NCI-H146 treated with DMSO at 0.1 percent for 48 hours (cell line): ENCODE measurements around the gene KCNJ18.
"Not testable (repeated sequence)": the region's sequence is repeated elsewhere in the genome, so short reads cannot be mapped to it uniquely, and the experiment has no call there.

Experiments
- DNase-seq: peaks from one replicate; lab custom pipeline; 2025; ENCODE audit not compliant: unreplicated experiment; lab: John Stamatoyannopoulos, UW

KCNJ18 gene

DNA sequence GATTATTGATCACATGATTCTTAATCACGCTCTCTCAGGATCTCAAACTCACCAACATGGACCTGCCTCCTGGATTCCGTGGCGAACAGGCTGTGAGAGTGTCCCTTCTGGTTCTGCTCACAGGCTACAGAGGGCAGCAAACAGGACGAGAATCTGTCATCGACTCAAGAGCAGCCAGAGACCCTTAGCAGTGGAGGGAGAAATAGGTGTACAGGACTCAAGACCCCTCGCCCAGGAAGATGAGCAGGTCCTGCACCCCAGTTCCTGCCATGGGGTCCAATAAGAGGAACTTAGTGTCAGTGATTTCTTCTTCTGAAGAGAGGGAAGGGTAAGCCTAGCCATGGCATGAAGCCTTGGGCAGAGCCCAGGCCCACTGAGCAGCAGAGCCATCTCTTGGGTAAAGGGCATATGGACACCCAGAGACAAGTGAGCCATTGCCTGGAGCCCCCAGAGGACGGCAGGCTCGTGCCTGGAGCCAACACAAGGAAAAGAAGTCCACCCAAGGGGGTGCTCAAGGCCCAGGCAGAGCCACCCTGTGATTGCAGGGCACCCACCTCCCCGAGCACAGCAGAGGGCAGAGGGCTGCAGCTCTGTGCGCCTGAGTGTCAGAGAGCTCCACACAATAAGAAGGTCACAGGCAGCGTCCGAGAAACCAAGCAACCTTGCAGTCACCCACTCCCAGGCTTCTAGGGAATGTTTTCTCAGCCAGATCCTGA lies 27.3 kb downstream of the KCNJ18 start:
- DNase-seq: not testable (repeated sequence)

DNA sequence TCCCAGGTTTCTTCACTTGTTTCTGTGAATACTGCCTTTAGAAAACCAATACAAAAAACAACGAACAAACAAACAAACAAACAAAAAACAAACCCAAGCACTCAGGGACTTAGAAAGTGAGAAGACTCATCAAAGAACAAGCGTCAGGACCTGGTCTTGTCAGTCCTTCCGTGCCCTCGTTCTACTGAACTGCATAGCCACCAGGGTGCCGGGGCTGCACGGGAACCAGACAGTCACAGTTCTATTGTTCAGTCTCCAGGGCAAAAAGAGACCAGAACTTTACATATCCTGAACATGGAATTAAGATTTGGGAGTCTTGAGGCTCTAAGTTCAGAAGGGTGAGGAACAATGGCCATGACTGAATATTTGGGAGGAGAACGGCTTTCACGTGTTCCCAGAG lies 28.2 kb downstream of the KCNJ18 start:
- DNase-seq: not testable (repeated sequence)

DNA sequence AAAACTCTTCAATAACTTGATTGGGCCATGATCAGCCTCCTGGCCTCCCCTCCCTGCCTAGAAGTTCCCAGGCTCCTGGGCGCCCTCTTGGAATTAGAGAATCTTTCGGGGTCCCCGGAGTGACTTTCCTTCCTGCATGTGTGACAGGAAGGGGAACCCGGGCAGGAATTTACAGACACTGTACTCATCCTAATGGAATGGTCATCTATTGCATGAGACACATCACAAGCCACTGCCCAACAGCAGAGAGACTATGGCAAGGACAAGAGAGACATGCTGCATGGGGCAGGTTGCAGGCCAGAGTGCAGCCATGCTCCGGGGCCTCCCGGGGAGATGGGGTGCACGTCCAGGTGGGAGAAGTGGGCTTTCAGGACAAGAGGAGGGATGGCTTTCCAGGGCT lies 29.9 kb downstream of the KCNJ18 start:
- not testable (repeated sequence) for DNase-seq

DNA sequence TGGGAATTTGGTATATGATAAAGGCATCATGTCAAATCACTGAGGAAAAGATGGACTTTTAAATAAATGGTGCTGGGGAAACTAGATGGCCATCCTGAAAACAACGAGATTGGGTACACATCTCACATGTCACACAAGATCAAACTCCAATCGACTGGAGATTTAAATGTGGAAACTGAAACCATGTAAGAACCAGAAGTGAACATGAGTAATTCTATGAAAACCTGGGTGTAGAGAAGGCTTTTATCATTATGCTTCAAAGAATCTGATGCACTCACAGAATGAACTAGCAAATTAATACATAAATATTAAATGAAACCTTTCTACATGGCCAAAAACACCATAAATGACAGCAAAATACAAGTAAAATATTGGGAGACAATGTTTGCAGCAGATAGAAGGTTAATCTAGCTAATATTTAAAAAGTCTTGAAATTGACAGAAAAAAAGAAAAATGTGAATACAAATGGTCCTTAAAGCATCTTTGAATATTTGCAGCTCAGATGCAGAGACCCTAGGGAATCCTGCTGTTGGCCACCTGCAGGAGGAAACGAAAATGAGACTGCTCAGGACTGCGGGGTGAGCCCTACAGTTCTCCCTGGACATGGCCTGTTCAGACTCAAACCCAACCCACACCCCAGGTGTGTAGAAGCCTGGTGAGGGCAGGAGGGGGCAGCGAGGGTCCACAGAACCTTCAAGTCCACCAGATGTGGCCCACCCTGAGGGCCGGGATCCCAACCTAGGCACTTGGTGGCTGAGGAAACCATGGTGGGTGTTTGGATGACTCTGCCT lies 32.1 kb downstream of the KCNJ18 start:
- not testable (repeated sequence) for DNase-seq

DNA sequence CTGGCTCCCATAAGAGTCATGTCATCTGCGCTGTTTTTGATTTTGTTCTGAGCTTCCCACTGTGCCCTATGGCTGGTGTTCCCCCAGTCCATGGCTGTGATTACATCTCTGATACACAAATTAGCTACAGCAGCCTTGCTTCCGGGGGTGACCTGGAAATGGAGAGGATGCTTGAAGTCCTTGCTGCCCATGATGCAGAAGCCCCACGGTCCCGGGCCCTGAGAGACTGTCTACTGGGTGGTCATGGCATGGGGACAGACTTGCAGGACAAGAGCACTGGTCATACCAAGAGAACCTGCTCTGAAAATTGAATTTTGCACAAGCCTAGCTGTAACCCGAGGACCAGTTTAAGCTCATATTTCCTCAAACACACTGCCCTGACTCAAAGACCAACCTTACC lies 38.8 kb downstream of the KCNJ18 start:
- not testable (repeated sequence) for DNase-seq

DNA sequence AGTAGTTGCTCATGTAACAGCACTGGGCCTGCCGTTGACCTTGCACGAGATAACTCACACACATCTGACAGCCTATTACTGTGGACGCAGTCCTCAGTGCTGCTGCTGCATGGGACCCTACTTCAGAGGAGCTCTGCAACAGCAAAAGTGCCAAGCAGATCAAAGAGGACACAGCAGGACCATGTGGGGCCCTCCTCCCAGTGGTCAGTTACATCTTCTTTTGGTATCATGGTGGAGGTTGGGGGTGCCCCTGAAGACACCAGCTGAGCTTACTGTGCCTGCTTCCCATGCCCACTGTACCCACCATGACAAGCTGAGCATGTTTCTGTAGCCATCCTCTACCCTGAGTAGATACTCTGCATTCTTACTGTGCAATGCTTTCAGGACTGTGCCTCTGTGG lies 41.6 kb downstream of the KCNJ18 start:
- not testable (repeated sequence) for DNase-seq

DNA sequence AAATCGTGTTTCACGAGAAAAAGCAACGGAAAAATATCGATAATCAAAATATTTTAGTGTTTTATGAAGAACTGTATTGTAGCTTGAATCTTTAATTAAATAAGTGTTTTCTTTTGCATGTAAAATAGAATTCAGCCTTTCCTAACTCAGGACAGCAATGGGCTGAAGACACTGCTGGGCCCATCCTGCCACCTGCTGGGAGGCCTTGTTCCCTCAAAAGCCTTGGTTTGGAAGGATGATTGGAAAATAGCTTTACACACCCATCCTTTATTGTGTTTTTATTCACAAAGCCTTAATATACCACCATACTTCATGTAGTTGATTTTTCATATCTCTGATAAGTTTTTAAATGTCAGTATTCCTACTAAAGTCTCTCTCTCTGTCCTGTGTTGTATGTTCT lies 43.5 kb downstream of the KCNJ18 start:
- DNase-seq: not testable (repeated sequence)

DNA sequence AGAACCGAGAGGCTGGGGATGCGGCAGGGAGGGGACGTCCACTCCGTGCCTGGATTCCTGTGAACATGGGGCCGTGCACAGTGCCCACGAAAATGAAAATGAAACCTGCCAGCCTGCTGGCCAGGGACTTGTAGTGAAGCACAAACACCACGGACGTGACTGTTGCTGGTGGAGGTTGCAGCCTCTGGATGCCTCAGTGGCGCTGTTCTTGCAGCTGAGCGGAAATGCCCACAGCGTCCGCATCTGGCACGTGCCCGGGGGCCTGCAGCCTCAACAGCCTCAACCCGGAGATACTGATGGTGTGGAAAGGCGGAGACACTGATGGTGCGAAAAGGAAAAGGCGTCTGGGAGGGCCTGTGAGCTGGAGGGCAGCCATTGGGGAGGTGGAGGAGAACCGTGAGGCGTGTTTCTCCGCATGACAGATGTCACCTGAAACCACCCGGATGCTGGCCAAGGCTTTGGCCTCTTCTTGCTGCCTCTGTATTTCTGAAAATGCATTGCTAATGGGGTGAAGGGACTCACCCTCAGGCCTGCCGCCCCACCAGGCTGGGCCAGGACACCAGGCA lies 44.8 kb downstream of the KCNJ18 start:
- not testable (repeated sequence) for DNase-seq

DNA sequence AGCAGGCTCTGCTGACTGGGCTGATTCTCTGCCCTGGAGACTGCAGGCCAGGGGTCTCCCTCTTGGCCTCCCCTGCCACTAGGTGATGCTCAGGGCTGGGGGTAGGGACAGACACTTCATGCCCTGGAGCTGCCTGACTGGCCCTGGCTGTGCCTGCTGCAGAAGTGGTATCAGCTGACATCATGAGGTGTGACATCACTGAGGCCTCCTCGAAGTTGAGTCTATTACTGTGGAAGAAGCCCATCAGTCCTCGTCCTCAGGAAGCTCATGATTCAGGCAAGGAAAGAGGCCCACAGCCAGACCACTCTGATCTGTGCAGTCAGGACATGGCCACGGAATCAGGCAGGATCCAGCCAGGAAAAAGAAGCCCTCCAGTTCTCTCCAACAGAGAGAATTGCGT lies 45.9 kb downstream of the KCNJ18 start:
- DNase-seq: not testable (repeated sequence)

DNA sequence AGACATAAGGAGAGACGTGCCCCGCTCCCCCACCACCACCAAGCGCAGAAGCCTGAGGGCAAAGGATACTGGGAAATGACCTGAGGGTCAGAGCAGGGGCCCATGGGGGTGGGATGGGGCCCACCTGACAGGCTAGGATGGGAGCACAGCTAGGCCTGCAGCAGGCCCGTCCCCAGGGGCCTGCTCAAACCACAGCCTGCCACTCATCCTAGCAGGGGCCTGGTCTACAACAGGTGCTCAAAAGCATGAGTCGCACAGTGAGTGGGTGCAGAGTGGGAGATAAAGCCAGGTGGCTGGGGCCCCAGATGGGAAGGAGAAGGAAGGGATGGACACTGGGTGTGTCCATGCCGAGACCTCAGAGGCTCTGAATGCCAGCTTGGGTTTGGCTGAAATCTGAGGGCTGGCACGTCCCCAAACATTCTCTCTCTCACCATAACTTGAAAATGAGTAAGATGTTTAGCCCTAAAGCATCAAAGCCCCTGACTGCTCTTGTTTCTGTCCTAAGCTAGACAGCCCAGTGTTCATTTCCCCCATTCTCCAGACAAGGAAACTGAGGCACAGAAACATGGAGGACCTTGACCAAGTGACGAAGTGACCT lies 46.7 kb downstream of the KCNJ18 start:
- not testable (repeated sequence) for DNase-seq

DNA sequence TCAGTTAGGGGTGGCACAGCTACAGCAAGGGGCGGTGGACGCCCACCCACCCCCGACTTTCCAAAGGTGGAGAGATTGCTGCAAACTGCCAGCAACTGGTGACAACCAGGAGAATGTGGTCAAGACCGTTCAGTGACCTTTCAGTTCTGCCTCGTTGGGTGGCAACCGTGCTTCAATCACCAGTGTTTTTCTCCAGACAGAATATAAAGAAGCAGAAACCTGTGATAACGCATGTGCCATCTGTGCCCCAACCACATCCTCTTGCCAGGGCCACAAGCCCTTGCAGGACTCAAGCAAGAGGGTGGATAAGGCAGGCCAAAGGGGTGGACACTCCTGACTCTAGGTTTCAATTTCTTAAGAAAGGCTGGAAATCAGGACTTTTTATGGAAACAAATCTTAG lies 47.2 kb downstream of the KCNJ18 start:
- DNase-seq: not testable (repeated sequence)

DNA sequence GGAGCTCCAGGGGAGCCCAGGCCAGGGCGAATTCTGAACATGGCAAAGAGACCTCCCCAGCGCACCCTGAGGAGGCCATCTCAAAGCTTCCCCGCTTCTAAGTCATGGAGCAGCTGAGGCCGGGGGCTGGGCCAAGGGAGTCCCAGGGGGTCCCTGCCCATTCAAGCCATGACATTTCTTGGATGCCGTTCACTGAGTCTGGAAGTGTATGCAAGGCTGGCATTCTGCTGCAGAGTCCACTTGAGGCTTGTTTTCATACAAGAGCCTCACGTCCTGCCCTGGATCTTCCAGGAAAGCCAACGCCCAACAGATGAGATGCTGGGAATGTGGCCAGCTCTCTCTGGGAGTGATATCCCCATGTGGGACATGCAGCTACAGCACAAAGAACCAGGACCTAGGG lies 48.5 kb downstream of the KCNJ18 start:
- DNase-seq: not testable (repeated sequence)

DNA sequence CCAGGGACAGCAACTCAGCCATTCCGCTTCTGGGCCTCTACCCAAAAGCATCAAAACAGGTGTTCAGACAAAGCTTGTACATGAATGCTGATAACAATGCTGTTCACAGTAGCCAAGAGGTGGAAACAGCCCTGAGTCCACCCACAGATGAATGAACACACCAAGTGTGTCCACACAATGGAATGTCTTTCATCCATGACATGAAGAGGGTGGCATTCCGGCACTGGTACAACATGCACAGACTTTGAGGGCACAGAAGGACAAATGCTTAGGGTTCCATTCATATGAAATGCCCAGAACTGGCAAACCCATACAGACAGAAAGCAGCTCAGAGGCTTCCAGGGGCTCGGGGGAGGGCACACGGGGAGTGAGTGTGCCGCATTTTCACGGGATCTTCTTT lies 49.2 kb downstream of the KCNJ18 start:
- DNase-seq: not testable (repeated sequence)

DNA sequence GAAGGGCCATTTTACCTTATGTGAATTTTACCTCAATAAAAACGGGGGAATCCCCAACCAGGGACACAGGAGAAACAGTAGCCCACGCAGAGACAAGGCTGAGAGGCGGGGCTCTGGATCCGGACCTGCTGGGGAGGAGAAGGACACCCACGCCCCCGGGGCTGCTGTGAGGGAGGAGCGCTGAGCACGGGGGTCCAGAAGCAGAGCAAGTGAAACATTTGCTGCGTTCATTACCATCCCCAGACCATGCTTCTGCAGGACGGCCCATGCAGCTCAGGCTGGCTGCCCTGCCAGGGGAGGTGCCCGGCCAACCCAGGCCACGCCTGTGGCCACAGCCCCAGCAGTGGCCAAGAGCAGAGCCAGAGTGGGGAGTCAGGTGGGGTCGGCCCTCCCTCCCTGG lies 50.0 kb downstream of the KCNJ18 start:
- no peak for DNase-seq

DNA sequence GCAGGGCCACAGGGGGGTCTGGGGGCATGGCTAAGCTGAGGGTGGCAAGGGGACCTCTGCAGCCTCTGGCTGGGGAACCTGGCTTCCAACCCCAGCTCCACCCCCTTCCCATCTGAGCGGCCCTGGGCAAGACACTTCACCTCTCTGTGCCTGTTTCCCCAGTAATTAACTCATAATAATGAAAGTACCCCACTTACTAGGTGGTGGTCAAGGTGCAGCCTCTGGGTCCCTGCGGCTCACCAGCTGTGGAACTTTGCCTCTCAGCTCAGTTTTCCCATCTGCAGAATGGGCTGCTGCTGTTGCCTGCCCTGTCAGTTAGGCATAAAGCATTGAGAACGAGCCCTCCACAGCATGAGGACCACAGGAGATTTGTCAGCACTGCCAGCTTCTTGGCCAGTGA lies 51.8 kb downstream of the KCNJ18 start:
- DNase-seq: not testable (repeated sequence)

DNA sequence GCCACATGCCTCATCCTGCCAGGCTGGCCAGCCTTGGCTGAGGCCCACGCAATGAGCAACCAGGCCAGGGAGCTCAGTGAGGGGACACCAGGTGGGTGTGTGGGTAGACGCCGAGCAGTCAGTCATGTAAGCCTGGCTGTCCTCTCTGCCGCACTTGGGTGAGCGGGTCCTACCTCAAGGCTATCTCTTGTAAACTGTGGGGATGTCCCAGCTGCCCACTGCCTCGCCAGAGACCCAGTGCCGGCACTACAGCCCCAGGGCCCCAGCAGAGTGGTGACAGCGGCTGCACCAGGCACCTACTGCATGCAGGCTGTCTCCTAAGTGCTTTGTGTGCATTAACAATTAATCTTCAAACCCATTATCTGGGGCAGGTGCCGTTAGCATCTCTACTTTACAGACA lies 52.3 kb downstream of the KCNJ18 start:
- not testable (repeated sequence) for DNase-seq

DNA sequence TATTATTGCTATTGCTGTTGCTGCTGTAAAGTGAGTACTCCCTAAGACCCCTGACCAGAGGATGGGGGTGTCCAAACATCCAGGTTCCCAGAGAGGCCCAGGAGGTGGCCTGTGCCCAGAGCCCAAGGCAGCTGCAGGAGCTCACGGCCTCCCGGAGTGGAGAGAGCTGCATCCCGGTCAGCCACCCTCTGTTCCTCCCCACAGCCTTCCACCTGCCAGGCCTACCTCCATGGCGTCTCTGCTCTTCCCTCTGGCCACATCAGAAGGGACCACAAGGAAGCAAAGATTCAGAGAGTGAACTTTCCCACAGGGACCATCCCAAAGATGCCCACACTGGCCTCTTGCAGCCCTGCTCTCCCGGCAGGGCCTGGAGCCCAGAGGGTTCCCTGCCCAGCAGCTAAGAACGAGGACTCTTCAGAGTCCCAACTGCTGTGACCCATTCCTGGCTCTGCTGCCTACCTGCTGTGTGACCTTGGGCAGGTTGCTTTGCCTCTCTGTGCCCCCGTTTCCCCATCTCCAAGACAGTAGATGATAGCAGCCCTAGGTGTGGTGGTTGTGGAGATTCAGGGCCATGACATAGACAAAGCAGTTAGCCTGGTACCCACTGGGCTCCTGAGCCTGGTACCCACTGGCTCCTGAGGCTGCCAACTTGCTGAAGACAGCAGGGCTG lies 53.2 kb downstream of the KCNJ18 start:
- not testable (repeated sequence) for DNase-seq

DNA sequence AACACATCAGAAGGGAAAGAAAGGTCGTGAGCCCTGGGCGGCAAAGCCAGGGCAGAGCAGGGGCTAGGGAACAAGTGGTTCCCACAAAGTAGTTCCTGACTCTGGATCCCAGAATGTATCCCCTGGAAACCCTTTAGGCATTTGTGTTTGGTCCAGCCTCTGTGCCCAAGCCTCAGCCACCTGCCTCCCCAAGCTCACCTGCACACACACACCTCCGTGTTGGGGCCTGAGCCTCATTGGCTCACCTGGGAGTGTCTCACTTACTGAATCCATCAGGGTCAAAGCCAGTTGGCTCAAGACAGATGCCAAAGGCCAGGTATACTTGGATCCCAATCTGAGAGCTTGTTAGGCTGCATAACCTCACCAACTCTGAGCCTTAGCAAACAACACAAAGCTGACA lies 54.1 kb downstream of the KCNJ18 start:
- DNase-seq: not testable (repeated sequence)

DNA sequence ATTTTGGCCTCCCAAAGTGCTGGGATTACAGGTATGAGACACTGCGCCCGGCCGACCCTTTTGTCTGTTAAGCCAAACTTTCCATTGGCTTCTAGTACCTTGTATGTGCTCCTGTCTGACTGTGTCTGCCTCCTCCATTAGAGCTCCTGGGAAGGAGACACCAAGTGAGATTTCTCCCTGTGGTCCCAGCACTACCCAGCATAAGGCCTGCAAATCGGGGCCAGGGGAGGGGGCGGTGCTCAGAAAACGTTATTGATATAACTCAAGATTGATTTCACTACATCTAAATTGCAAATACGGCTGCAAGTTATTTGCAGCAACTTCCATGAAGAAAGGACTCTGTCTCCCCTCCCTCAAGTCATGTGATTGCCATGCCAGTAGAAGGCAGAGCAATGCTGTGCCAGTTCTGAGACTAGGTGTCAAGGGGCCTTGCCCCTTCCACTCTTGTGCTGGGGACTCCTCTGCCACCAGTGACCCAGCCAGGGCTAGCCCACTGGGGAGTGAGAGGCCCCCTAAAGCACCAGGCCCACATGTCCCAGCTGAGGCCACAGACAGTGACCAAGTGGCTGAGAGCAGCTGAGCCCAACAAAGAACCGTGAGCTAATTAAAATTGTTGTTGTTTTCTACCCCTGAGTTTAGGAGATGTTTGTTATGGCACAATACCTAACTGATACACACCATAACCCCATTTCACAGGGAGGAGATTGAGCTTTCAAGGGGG lies 55.0 kb downstream of the KCNJ18 start:
- not testable (repeated sequence) for DNase-seq

DNA sequence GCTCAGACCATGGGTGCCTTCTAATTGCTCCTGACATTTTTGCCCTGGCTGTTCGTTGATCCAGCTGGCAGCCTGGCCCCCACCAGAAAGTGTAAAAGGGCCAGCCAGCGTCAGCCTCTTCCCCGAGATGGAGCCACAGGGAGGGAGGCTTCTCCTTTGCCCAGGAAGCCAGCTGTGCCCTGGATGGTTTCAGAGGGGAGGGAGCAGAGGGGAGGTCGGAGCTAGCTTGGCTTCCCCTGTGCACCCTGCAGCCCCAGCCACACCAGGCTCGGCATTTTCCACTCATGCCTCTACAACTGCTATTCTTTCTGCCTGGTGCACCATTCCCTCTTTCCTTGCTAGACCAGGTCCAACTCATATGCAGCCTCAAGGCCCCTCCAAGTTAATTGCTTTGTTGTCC lies 56.4 kb downstream of the KCNJ18 start:
- DNase-seq: not testable (repeated sequence)
